ENCODE data around the gene SNTG2.

The SNTG2 gene

DNA sequence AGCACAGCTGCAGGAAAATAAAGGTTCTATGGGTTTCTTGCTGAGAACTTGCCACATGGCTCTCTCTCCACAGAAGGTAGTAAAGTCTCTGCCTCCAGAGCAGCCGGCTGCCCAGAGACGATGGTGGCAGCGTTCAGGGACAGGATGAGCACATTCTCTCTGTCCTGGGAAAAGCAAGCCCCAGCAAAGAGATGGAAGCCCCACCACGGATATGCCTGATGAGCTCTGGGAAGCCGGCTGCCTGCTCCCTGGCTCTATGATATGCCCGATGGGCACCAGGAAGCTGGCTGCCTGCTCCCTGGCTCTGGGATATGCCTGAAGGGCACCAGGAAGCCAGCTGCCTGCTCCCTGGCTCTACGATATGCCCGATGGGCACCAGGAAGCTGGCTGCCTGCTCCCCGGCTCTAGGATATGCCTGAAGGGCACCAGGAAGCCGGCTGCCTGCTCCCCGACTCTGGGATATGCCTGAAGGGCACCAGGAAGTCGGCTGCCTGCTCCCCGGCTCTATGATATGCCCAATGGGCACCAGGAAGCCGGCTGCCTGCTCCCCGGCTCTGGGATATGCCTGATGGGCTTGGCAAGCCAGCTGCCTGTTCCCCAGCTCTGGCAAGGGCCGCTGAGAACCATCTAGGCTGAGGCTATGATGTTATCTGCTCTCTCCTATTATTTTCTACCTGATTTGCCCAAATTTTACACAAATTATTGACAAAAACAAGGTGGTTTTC is 21.5 kb upstream of the SNTG2 start:
- no peak for DNase-seq

DNA sequence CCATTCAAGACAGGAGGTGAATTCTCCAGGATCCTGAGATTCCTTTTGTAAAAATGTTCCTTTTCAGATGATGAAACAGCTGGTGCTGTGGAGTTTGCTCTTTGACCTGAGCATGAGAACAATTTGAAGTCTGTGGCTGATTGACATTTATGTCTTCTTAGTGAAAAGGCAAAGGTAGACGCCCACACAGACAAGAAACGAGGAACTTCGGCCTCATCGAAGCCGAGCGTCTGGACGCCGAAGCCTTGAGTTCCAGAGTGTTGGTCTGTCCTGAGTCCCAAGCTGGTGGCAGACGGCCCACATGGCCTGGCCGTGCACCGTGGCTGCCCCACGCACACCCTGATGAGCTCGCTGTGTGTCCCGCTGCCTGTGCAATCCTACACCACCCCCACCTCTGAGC is 20.7 kb upstream of the SNTG2 start:
- no peak for DNase-seq

DNA sequence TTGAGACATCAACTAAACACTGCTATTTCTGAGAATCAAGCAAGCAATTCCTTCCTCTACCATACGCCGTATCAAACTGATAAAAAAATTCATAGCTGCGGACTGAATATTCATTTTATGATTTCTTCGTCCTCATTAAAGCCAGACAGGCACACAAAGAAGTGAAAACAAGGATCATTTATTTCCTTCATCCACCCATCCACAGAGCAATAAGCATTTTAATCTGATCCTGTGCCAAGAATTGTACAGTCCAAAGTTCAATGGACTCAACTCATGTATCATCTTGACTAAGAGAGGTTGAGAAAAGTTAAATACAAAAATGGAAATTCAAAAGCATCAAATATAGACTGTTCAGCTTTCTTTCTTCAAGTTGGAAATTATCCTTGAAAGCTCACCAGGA is 19.7 kb upstream of the SNTG2 start:
- no peak for DNase-seq

DNA sequence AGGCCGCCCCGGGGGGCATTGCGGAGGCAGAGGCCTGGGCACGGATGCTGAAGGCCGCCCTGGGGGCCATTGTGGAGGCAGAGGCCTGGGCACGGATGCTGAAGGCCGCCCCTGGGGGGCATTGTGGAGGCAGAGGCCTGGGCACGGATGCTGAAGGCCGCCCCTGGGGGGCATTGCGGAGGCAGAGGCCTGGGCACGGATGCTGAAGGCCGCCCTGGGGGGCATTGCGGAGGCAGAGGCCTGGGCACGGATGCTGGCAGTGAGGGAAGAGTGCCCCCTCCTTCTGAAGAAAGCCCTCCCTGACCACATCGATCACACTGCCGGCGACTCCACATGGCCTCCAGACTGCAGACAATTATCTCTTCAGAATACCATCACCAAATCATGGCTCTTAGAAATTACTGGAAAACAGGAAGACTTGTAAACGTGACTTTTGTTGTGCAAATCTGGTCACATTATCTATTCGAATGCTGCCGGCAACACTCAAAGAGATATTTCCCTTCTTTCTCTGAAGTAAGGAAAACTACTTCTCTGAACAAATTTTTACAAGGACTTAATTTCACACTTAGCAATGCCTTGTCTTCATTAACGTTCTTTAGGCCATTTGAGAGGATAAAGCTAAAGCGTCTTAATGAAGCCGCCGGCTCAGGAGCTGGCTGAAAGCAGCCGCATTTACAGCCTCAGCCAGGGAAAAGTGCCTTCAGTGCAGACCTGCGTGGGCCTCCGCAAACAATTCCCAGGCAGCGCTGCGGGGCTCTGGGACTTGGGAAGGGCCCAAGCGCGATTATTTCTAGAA is 18.1 kb upstream of the SNTG2 start:
- DNase-seq, result no peak

DNA sequence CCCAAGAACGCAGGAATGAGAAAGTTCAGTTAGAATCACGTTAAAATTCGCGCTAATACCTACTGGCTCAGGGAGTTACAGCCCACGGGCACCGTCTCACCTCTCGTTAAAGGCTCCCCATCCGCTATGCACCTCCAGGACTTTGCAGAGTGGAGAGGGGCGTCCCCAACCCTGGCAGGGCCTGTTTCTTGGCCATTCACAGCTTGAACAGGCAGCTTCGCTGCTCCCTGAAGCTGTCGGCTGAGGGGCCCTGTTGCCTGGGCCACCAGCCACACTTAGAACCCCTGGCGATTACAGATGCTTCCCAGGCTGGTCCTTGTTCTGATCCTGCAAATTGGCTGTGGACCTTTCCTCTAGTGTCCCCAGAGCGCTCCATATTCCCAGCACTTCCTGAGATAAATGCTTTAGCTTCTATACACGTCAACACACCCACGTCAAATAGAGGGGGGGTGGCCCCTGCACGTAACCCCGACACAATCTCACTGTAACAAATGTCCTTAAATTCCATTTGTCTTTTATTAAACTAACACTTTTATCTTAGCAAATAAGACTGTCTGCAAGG is 16.8 kb upstream of the SNTG2 start:
- DNase-seq, result no peak

DNA sequence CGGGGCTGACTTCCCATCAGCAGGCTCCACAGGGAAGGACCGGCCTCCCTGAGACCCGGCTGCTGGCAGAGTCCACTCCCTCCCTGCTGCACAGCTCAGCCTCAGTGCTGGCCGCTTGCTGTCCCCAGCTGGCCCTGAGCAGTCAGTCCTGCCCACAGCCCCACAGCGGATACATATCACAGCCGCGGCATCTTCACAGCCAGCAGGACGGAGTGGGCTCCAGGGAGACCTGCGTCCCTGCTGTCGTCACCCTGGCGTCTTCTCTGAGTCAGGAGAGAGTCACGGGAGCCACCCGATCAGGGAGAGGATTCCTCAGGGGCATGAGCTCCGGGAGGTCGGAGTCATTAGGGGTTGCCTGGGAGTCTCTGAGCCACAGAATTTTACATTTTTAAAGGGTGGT is 13.1 kb upstream of the SNTG2 start:
- no peak for DNase-seq

DNA sequence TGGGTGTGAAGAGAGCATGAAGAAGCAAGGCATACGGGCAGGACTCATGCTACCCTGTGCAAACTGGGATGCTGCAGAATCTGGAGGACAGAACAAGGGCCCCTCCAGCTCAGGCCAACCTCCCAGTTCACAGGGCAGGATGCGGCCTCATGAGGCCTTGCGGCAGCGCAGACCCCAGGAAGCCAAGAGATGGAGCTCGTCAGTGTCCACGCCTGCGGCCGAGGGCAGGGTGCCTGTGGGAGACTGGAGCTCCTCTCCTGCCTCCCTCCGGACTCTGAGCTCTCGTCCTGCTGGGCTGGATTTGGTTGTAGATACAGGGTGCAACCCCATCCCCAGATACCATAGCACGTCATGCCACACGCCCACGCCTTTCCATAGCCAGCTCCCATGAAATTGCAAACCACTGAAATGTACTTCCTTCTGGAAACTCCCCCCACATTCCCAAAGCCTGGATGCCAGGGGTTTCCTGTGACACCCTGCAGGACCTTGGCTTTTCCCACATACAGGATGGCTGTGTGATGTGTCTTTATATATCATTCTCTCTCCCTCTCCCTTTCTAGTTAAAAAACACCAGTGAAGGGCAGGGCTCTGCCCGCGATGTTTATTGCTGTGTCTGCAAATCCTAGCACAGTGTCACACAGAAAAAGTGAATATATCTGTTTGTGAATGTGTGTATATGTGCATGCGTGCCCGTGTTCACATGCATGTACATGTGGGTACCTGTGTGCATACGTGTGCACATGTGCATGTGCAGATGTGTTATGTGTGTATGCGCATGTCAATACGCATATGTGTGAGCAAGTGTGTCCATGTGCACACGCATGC is 12.3 kb upstream of the SNTG2 start:
- DNase-seq, result no peak

DNA sequence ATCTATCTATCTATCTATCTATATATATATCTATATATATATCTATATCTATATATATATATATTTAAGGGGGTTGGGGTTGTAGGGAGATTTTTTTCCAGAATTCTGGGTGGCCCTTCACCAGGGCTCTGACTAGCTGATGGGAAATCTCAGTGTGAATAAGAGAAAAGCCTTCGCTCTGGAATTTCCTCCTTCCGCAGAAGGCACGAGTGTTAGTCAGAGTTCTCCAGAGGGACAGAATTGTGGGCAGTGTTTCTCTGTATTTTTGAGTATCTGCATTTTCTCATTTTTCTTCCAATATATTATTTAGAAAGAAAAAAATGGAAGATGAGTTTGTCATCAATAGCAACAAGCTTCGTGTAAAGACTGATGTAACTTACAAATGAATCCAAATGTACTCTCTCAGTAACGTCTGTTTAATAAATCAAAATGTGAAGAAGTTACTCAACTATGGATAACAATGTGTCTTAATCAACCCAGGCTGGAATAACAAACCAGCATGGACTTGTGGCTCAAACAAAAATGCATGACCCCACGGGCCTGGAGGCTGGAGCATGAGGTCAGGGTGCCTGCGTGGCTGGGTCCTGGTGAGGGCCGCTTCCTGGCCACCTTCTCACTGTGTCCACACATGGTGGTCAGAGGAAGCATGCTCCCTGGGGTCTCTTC is 10.6 kb upstream of the SNTG2 start:
- no peak for DNase-seq

DNA sequence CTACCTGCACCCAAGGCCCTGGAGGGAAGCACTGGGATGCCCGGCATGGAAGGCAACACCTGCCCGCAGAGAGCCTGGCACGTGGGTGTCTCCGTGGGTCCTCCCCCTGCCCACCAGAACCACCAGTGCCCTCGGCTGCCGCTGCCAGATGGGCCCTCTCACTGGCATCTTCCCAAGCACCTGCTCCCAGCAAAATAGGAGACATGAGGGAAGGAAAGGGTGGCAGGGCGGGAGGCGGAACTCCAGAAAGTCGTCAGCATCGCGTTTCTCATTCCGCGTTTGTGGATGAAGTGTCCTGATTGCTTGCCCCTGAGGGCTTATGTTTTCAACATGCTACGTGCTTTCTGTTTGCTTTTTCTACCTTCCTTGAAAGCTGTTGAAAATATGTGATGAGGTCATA is 8.8 kb upstream of the SNTG2 start:
- DNase-seq, result no peak

DNA sequence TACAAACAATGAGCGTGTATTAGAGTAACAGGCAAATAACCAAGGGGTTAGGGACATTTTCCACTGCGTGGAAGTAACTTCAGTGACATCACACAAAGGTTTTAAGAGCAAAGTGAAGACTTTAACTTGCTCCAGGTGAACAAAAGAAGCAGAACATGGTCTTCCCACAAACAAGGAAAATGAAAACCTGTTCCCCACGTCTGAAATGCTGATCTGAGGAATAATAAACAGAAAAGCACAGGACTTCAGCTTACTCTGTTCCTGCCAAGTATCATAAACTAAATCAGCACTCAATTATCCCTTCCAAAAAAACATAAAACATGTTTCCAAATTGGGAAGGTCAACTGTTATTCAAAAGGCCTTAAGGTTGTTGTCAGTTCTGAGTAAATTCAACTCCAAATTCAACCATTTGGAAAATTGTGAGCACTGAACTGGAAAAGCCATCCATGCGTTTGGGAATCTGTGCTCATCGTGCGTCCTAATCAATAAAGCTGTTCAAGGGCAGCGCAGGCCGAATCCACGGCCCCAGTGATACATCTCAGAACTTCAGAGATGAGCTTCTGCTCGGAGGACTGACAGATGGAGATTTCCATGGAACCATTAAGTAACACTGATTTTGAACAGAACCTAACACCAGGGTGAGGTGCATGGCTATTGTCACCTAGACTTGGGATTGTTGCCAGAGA is 7.7 kb upstream of the SNTG2 start:
- DNase-seq, result no peak

DNA sequence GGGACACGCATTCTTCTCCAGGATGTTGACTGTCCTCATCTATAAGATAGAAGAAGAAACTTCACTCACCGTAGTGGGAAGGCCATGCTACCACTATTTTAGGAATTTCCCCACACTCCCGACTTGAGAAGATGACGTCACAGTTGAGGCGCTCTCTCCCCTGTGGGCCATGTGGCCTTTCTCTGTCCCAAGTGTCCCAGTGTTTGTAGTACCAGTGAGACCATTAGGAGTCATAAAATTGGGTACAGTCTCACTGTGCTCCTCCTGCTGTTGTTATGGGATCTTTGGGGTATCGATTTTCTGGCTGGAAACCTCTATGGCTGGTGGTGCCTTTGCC is 7.2 kb upstream of the SNTG2 start:
- DNase-seq, result no peak

DNA sequence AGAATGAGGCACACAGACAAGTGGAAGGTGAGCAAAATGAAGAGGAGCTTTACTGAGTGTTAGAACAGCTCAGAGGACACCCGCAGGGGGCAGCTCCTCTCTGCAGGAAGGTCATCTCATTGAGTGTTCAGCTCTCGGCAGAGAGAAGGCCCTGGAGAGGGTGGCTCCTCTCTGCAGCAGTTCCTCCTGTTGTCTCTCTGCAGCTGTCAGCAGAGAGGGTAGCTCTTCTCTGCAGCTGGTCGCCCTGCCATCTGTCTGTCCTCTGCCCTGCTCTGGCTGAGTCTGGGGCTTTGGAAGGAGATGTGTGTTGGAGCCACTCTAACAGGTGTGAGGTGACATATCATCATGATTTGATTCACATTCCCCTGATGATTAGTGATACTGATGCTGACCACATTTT is 6.8 kb upstream of the SNTG2 start:
- no peak for DNase-seq

DNA sequence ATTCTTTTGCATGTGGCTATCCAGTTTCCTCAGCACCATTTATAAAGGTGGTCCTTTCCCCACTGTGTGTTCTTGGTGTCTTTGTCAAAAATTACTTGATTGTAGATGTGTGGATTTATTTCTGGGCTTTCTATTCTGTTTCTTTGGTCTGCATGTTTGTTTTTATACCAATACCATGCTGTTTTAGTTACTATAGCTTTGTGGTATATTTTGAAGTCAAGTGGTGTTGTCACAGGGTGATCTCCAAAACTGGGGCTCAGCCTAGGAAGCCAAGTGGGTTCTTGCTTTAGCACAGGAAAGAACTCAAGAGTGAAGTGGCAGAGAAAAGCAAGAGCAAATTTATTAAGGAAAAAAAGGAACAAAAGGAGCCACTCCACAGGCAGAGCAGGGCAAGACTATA is 6.0 kb upstream of the SNTG2 start:
- no peak for DNase-seq

DNA sequence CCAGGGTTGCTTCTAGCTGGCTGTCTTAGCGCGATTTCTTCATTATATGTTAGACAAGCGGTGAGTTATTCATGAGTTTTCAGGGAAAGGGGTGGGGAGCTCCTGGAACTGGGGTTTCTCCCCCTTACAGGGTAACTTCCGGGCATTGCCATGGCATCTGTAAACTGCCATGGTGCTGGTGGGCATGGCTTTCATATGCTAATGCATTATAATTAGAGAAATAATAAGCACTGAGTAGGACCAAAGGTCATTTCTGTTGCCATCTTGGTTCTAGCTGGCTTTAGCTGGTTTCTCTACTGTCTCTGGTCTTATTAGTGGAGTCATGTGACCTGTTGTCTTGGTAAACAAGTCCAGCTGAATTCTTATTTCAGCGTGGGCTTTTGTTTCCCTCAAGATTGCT is 5.5 kb upstream of the SNTG2 start:
- no peak for DNase-seq

DNA sequence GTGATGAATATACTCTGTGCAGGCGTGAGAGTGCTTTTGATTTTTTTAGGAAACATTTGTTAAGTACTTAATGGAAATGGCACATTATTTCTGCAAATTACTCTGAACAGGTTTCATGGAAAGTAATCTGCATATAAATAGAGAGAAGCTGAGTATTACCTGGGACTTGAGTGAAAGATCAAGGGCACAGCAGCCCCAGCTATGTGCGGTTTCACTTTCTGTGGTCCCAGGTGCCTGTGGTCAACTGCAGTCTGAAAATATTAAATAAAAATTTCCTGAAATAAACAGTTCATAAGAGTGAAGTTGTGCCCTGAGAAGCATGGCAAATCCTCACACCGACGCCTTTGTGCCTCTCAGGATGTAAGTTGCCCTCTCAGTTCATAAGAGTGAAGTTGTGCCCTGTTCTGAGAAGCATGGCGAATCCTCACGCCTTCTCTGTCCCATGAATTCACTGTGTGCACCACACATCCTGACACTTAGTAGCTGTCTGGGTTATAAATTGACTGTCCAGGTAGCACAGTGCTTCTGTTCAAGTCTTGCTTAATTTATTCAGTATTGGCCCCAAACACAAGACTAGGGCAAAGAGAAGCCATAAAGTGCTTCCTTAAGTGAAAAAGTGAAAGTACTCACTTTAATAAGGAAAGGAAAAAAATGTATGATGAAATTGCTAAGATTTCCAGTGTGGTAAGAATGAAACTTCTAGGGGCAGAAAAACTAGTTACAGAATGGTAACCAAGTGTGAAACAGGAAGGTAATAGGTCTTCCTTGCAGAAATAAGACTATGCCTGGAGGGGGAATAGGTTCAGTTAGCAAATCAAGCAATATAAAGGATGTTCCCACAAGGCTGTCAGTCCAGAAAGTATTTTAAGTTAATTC is 4.3 kb upstream of the SNTG2 start:
- no peak for DNase-seq

DNA sequence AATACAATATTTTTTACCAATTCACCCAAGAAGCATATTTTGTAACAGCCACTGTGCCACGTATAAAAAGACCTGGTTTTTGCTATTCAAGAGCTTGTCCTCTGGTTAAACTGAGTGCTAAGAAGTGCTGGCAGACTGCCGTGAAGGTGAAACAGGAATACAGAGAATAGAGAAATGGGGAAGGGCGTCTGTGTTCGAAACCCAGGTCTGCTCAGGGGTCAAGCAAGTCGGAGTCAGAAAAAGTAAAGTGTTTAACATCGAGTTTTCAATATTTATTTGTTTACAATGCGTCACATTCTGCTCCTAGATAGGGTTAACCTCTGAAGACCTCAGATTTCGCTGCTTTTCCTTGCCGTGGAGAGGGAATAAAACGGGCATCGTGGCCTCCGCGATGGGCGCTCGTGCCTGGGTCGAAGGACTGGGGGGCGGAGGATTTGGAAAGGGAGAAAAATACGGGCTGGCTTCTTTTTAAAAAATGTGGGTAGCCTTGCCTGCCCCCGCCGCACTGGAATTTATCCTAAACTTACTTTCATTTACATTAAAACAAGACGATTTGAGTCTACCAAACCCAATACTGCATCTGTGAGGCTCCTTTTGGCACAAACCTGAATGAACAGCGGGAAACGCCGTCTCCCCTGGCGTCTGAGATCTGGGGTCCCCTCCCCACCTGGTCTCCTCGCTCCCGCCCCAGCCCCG is 1.1 kb upstream of the SNTG2 start:
- DNase-seq, result no peak

DNA sequence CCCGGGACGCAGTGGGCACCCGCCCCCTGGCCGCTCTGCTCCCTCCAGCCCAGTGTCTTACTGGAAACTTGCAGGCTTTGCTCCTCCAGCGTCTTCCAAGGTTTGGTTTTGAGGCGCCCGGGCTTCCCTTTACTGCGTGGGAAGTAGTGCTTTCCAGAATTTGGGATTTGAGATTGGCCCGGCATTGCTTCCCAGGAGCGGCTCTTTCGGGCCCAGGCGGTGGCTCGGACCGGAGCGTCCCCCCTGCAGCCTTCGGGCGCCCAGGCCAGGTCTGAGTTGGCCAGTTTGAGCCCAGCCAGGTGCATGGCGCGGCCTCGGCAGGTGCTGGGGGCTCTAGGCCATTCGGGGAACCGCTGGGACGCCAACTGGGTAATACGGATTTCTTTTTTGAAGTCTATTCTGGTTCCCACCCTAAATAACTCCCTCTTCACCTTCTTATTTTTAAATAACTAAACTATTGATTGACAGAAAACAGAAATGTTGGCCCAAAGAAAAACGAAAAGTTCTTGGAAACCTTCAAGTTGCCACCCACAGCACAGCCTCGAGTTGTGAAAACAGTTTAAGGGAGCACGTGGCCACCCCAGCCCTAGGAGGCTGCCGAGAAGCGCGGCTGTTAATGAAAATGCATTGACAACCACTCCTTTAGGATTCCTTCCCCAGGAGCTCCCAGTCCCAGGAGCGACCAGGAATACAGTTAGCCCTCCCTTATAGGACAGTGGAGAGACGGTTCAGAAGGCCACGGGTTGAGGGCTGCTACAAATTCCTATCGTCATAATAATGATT is 766 bp downstream of the SNTG2 start:
- no peak for DNase-seq

DNA sequence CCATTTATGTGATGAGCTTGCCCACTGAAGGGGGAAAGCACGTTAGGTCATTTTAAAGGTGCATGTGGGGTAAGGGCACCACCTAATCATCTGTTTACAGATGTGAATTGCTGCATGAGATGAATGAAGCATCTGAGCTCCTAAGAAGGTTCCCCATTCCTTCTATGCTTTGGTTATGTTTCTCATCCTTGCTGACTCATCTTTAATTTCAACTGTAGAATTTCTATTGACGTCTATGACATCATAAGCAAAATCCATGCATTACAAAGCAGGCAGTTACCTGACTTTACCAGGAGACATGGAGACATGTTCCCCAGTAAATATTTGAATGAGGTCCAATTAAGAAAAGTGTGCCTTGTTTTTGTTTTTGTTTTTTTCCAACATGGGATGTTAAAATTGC is 2.8 kb downstream of the SNTG2 start:
- DNase-seq, result no peak

DNA sequence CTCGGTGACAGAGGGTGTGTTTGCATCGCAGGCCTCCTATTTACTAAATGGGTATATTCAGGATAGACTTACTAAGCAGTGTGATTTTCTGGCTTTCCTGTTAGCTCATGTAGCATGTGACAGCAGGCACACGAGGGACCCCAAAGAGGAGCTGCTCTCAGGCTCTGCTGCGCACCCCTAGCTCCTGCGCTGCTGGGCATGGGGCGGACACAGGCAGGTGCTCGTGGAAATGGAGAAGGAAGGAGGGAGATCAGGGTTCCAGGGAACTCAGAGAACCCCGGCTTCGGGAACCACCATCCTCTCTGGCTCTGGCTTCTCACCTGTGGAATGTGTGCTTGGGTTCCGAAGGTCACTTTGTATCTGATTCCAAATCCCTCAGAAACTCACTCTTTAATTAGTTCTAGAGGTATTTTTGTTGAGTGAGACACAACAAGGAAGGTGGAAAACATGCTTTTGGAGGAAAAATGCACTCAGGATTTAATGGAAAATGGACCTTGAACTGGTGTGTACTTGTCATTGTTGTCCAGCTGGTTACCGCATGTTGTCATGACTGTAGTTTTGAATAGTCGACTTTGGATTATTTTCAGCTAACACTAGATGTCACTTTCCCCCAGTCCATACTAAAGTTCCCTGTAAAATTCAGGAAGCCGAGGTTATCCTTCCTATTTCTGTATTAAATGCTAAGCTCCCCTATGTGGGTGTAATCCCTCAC is 3.5 kb downstream of the SNTG2 start:
- DNase-seq, result peak; percentile 29
